HG02970 (cell line): ENCODE data around the gene PRCP.
A peak's percentile ranks its signal among the peaks of the same experiment; 100 is the strongest.

Source experiments
- ATAC-seq: cut with Tn5 transposase; IDR thresholded peaks from one replicate; pipeline ENCODE4 v1.9.1; 2021; ENCODE audit warnings: mild to moderate bottlenecking, moderate library complexity, moderate number of reproducible peaks; ENCODE audit not compliant: unreplicated experiment, low FRiP score

Gene PRCP

DNA sequence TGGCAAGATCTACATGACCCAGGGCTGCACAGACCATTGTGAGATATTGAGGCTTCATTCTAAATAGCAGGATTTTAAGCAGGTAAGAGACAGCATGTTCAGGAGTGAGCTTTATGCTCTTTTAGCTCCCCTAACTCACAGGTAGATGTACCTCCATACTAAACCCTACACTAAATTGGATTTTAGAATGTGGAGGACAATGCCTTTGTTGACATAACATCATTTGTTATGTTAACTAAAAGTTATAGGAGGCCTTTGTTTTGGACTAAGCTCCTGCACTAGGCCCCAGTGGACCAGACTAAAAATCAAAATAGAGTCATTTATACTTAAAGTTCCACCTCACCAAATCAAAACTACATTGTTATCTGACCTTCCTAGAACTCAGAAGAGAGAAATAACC lies 8.1 kb upstream of the PRCP start:
- no peak for ATAC-seq

DNA sequence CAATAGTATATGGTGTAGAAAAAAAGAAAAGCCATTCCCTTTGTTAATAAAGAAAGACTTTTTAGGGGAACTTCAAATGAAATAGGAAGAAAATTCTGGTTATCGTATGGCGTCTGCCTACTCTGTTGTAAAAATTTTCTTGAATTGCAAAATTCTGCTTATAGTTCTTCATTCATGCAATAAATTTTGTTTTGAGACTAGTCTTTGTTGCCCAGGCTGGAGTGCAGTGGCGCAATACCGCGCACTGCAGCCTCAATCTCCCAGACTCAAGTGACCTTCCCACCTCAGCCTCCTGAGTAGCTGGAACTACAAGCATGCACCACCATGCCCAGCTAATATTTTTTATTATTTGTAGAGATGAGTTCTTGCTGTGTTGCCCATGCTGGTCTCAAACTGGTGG lies 7.1 kb upstream of the PRCP start:
- ATAC-seq = no peak

DNA sequence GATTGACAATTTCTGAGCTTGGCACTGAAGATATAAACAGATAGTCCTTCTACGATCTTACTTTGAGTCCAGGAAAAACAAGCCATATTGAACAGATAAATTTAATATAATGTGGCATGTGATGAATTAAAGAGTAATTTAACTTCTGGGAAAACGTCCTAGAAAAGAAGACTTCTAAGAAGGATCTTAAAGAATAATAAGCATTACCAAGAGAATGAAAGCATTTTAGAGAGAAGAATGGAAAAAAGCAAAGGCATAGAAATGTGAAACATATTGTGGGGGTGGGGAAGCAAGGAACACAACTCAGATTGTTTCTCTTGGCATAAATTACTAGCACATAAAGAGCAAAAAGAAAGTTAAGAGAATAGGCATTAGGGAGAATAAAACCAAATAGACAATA lies 6.7 kb upstream of the PRCP start:
- ATAC-seq = no peak

DNA sequence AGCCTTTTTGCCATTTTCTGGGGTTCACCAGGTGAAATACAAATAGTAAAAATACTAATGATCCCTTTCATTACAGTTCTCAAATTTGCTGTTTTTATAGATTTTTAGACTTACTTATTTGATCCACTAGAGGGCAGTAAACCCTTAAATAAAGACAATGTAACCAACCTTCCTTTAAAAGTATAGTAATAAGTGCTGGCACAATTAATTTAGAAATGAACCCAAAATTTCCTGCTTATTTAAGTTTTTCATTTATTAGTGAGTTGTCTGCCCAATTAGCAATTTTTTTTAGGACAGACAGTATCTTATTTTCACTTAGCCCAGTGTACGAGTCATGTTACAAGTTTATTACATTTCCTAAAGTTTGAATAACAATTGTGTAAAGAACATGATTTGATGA lies 6.0 kb upstream of the PRCP start:
- ATAC-seq = no peak

DNA sequence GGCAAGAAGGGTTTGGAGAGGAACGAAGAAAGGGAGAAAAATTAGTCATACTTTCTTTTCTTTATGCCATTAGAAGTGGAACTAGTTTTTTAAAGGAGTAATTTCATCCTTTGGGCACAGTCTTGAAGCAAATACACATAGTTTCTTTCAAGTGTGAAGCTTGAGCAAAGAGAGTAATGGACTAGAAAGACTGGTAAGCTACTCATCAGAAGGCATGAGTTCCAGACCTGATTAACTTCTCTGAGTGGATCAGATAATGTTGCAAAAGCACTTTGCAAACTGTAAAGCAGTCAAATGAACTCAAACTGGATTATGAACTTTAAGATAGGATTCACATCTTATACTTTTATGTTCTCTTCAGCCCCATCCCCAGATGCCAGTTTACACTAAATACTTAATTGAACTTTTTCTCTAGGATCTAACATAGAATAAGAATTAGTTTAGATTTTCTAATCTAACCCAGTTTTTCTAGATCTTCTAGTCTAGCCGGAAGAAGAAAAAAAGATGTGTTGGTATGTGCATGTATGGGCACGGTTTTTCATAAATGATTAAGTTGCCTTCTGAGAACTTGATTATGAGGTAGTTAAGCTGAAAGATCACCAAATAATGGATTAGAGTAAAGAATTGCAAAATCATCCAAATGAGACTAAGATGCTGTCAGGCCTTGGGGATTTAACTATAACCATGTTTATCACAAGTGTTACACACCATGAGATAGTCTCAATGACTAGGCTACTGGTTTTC lies 3.8 kb upstream of the PRCP start:
- ATAC-seq = no peak

DNA sequence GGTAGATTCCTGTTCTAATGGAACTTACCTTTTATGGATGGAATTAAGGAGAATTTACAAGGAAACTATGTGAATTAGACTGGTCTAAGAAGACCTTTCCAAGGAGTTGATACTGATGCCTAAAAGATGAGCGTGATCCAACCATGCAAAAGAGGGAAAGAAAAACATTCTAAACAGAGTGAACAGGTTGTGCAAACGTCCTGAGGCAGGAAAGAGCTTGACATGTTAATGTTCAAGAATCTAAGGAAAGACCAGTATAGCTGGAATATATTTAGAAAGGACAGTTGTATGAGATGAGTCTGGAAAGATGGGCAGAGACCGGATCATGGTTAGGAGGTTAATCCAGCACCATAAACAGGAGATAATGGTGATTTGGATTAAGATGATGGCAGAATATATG lies 2.6 kb upstream of the PRCP start:
- ATAC-seq = no peak

DNA sequence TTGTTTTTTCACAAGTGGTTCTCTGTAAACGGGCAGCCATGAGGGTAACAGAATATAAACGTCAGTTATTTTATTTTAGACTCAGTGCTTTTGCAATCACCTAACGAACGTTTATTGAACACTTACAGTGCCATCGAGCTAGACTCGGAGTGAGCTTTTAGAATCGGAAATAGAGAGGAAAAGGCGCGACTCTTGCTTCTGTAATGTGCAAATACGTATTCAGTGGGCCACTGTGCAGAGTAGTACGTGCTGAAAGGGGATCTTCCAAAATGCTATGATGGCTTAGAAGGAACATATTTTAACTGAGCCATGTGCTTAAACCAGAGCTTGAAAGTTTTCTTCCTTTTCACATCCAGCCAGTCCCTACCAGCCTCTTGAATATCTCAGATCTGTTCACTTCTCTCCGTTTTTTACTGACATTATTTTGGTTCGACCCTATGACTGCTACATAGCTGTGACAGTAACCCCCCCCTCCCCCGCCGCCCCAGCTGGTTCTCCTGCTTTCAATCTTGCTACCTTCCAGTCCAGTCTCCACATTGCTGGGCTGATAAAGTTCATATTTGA lies 1.8 kb upstream of the PRCP start:
- no peak for ATAC-seq

DNA sequence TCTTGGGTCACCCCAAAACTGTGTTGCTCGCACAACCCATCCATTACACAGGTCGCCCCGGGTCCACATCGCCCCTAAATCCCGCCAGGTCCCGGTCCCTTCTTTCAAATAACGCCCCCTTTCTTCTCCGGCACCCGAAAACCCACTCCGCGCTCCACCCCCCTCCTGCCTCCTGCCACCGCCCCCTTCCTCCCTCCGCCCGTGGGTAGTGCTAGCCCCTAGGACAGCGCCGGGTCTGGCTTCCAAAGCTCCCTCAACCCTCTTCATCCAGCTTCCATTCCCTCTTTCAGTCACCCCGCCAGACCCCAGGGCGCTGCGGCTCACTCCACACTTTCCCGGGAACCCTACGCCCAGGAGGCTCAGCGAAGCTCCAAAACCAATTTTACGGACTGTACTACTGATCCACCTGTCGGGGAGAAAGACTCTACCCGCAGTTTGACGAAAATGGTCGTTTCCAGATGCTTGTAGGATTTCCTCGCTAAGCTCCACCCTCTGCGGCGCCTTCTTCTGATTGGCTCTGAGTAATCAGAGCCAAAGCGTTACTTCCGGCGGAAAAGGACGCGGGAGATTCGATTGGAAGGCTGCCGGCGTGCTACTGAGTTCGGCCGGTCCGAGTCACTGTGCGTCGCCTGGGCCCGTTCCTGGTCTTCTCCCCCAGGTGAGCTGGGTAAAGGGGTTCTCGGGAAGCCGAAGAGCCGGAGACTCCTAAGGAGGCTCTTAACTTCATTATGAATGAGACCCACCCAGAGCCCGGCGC lies 1.1 kb upstream of the PRCP start, which contains the start of gene DDIAS:
Gene DDIAS (plus strand): TSS at position 572 of the 757 bp plus-strand sequence. CDS start 13,003 bp downstream, outside the sequence.
- peak; percentile 65 for ATAC-seq

DNA sequence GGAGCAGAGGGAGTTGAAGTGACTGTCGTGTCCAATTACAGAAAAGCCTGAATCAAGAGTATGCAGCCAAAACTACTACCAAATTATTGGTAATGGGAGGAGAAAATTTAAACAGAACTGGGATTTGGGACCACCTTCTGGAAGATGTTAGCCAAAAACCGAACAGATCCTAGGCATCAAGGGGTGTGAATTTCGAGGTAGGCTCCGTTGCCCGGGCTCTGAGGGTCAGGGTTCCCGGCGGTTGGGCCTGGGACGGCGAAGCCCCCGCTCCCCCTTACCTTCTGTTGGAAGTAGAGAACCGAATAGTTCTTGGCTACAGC lies 313 bp downstream of the PRCP start:
- ATAC-seq = no peak

DNA sequence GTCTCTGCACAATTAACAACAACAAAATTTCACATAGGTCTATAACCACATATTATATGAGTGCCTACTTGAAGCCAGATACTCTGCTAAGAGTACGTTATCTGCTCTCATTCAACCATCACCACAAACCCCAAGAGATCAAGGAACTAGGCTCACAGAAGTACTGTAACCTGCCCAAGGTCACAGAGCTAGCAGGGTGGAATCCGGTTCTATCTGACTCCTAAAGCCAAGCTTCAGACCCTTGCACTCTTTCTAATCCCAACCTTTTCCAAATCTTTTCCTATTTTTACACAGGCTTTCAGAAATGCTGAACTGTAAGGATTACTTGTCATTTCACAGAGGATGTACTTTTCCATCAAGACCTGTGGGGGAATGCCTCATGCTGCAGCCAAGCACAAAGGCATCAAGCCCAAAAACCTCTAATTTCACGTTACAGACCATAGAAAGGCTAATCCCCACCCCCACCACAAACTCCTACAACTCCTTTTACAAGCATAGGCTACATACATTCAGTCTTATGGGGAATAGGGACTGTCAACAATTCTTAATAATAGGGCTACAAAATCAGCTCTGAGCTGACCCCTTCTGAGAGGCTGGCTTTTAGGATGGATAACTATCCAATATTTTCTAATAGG lies 927 bp downstream of the PRCP start:
- ATAC-seq = no peak

DNA sequence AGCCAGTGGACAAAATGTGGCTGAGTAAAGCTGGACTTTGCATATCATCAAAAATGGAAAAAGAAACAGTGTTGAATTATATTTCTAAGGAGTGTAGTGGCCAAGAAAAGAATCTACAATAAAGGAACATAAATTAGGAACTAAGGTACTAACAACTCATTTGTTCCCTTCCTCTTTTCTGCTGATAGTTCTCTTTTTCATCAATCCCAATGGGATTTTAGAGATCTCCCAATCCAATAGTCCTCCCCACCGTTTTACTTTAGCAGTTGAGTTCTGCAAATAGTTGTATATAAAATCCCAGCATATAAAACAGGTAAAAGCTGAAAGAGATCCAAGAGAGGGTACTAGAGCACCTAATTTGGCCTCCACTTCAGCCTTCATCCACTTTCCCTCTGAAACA lies 2.0 kb downstream of the PRCP start:
- ATAC-seq = no peak

DNA sequence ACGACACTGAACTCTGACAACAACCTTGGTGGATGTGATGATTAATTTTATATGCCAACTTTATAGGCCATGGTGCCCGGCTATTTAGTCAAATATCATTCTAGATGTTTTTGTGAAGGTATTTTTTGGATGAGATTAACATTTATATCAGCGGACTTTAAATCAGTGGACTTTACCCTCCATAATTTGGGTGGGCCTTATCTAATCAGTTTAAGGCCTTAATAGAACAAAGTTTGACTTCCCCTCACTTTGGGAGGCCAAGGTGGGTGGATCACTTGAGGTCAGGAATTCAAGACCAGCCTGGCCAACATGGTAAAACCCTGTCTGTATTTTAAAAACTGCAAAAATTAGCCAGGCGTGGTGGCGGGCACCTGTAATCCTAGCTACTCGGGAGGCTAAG lies 4.0 kb downstream of the PRCP start:
- no peak for ATAC-seq

DNA sequence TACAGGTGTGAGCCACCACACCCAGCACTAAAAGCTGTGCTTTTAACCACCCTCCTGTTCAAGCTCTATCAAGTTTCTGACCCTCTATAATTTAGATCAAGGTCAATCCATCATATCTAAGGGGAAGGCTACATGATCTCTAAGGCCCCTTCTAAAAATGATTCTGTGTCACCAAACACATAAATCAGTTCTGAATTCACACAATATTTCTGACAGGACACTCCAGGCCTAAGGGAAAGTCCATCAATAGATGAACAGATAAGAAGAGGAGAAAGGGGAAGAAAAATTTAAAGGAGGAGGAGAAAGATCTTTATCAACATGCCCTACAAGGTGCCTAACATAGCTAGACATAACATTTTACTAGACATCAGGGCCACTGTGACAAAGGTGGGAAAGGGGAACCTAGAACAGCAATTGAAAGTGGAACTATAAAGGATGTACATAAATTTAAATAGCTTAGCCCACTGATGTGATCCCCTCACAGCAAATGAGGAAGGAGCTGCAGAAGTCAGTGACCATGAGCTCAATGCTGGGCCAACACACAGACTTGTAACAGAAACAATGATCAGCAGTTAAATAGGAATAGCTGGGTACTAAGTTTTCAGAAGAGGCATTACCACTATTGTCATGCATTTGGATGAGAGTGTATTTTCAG lies 4.7 kb downstream of the PRCP start:
- no peak for ATAC-seq

DNA sequence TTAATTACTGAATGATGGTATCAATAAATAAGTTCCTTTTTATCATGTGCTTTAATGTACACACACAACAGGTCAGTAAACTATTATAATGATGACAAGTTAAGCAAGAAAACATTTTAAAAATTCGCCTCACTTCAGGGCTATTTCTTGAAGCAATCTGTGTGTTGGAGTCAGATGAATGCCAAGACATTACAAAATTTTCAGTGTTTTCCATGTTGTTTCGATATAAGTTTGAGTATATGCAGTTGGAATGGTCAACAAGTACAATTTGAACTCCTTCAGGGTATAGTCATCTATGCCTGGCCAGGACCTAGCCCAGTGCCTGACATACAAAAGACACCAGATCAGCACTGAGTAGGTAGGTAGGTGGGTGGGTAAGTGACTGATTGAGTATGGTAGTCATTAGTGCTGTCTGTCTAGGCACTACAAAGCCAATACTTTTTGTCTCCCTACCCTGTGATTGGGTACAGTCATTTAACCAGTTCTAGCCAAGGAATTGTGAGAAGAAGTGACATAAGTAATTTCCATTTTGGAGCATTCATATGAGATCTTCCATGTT lies 7.5 kb downstream of the PRCP start:
- ATAC-seq = no peak

DNA sequence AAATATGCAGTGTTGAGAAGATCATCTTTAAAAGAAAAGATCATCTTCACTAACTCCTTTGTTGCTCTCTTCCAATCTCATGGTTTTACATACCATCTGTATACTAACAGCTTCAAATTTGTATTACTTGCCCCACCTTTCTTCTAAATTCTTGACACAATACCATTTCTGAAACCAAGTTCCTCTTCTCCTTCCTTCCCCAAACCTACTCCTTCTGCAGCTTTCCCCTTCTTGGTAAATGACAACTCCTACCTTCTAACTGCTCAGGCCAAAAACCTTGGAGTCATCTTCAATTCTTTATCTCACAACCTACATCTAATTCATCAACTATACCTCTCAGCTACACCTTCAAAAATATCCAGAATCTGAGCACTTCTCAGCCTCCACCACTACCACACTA lies 9.3 kb downstream of the PRCP start:
- ATAC-seq = no peak

DNA sequence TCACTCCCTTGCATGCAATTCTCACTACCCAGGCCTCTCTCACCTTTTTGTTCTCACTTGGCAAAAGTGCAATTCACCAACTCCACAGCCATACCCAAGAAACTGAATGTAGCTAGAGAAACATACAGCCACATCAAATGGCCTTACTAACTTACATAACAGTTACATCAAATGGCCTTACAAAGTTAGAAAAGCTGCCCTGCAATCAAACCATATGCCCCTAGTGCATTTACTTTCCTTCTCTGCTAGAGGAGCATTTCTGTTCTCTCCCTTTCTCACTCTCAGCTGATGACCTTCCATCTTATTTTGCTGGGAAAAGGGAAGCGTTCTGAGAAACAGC lies 10.3 kb downstream of the PRCP start:
- no peak for ATAC-seq

DNA sequence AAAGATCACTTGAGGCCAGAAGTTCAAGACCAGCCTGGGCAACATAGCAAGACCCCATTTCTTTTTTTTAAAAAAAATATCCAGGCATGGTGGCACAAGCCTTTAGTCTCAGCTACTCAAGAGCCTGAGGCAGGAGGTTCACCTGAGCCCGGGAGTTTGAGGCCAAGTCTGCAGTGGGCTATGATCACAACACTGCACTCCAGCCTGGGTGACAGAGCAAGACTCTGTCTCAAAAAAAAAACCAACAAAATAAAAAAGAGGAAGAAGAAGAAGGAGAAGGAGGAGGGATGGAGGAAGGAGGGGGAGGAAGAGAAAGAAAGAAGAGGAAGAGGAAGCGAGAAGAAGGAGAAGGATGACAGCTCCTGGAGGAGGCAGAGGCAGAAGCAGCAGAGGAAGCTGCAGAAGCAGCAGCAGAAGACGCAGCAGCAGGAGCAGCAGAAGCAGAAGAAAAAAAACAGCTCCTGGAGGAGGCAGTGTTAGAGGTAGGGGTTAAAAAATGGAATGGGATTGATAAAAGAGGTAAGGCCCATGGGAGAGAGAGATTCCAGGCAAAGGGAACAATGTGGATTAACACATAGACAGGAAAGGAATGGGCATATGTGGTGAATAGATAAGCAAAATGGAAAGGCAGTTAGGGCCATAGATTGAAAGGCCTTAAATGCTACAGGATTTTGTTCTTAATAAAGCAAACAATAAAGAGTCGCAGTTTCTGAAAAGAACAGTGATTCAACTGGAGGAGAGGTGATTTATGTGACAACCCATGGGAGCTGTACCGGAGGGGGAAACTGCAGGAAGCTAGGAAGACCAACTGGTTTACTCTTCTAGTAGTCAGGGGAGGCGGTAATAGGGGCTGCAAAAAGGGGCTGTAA lies 10.9 kb downstream of the PRCP start:
- ATAC-seq = no peak

DNA sequence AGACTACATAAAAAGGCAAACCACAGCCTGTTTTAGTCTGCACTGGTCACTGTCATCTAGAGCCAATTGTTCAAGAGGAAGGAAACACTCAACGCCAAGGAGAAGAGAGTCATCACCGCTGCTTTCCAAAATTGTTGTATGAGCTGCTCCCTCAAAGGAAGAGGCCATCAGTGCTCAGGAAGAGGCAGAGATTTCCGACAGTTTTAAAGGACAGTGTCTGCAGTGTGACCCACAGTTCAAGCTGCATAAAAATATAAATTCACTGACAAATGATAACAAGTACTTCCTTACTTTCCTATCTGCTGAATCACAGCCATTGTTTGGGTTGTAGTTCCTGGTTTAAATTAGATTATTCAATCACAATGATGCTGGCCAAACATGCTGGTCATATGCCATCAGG lies 16.4 kb downstream of the PRCP start:
- ATAC-seq = no peak

DNA sequence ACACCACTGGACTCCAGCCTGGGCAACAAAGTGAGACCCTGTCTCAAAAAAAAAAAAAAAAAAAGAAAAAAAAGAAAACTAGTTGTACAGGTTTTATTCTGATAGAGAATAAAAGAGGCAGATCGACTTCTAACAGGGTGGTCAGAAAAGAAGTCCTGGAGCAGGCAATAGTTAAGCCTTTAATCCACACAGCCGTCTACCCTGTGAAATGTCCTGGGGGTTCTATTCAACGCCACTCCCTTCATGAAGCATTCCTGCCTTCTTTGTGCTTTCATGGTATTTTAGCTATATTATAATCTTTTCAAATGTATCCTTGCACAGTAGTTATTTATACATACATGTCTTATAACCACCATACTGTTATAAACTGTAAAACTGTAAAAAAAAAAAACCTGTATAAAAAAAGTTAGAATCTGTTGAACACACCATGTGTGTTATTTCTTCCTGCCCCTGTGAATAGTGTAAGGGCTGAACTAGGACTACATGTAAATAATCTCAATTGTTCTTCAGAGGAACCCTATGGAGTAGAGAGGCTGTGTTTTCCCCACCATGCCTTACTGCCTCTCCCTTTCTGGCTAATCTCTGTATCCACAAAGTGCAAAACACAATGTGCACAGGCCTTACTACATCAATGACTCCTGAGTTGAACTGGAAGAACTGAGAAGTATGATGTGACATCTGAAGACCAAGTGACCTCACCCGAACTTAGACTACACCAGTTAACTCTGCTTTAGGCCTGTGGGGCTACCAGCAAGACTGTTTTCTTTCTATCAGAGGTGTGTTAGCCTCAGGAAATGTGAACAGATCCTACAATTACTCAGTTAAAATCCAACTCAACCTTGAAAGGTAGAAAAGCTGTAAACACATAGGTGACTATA lies 25.3 kb downstream of the PRCP start:
- ATAC-seq = no peak
